GM23248 (cell line): Measurements from ENCODE around the gene SIGLEC1. TPM values are rescaled to one million over a fixed set of nuclear protein-coding genes. Genes with fewer than 3 reads are reported as not detected.

Source experiments
- DNase-seq: peaks from one replicate; pipeline ENCODE4 v3.0.0-alpha.2; 2015
- H2AFZ ChIP-seq: fragments of 200-600 bp; sonication (generic); 2 replicates; pipeline ENCODE4 v1.6.1; 2016; ENCODE audit warnings: antibody characterized with exemption
- H3F3A ChIP-seq: fragments of 200-600 bp; sonication (generic); 2 replicates; pipeline ENCODE4 v1.6.1; 2016; ENCODE audit warnings: mild to moderate bottlenecking, antibody characterized with exemption, mixed run types; ENCODE audit not compliant: insufficient read depth
- H3K27ac ChIP-seq: fragments of 200-600 bp; sonication (generic); 2 replicates; pipeline ENCODE4 v1.5.1; 2016; ENCODE audit warnings: mild to moderate bottlenecking
- H3K27me3 ChIP-seq: fragments of 200-600 bp; sonication (generic); replicated peaks from 2 replicates; pipeline ENCODE4 v1.6.1; 2016; ENCODE audit warnings: mild to moderate bottlenecking; ENCODE audit not compliant: insufficient read depth
- H3K36me3 ChIP-seq: fragments of 200-600 bp; sonication (generic); 2 replicates; pipeline ENCODE4 v1.6.1; 2016; ENCODE audit warnings: low read depth, mild to moderate bottlenecking
- H3K4me1 ChIP-seq: fragments of 200-600 bp; sonication (generic); 2 replicates; pipeline ENCODE4 v1.6.1; 2016; ENCODE audit warnings: mild to moderate bottlenecking; ENCODE audit not compliant: insufficient read depth
- H3K4me2 ChIP-seq: fragments of 200-600 bp; sonication (generic); one replicate; pipeline ENCODE4 v1.6.1; 2016; ENCODE audit warnings: mild to moderate bottlenecking; ENCODE audit not compliant: unreplicated experiment
- H3K4me3 ChIP-seq: fragments of 200-600 bp; sonication (generic); 2 replicates; pipeline ENCODE4 v1.5.1; 2016; ENCODE audit warnings: mild to moderate bottlenecking
- H3K79me2 ChIP-seq: fragments of 200-600 bp; sonication (generic); 2 replicates; pipeline ENCODE4 v1.6.1; 2016; ENCODE audit warnings: mild to moderate bottlenecking; ENCODE audit not compliant: insufficient read depth
- H3K9ac ChIP-seq: fragments of 200-600 bp; sonication (generic); 2 replicates; pipeline ENCODE4 v1.6.1; 2016; ENCODE audit warnings: mild to moderate bottlenecking
- H3K9me2 ChIP-seq: fragments of 200-600 bp; sonication (generic); 2 replicates; pipeline ENCODE4 v1.6.1; 2016; ENCODE audit warnings: mixed run types, mild to moderate bottlenecking, moderate library complexity; ENCODE audit not compliant: insufficient read depth
- H3K9me3 ChIP-seq: fragments of 200-600 bp; sonication (generic); one replicate; pipeline ENCODE4 v1.6.1; 2017; ENCODE audit warnings: low read depth
- H4K20me1 ChIP-seq: fragments of 200-600 bp; sonication (generic); 2 replicates; pipeline ENCODE4 v1.6.0; 2016; ENCODE audit not compliant: insufficient read depth
- EZH2 ChIP-seq: fragments of 200-600 bp; sonication (generic); IDR thresholded peaks from 2 replicates; pipeline ENCODE4 v1.6.1; 2018; ENCODE audit warnings: antibody characterized with exemption, mild to moderate bottlenecking; ENCODE audit not compliant: insufficient read depth, poor library complexity, severe bottlenecking
- EZH2phosphoT487 ChIP-seq: fragments of 200-600 bp; sonication (generic); IDR thresholded peaks from 2 replicates; pipeline ENCODE4 v1.6.1; 2018; ENCODE audit warnings: antibody characterized with exemption, moderate library complexity, mild to moderate bottlenecking, low read depth; ENCODE audit not compliant: insufficient read depth
- WGBS, 2 experiments: methylation state at CpG; one replicate each; pipeline ENCODE4 v1.1.6; 2015 to 2017; ENCODE audit warnings: low lambda C conversion rate in 2 of 2, low coverage in 1 of 2; ENCODE audit errors: missing lambda C conversion rate in 2 of 2; 5-methylcytosine and 5-hydroxymethylcytosine counted together
- in situ Hi-C: fragments of 300-500 bp; cut with MboI; formaldehyde crosslinking; loops from 2 replicates; pipeline ENCODE4 v1.15.0; 2020
- polyA plus RNA-seq: library from polyadenylated mRNA; unstranded; fragments of >200 nt; fragmentation: Nextera tagmentation; extraction: Ambion mirVana; gene quantifications from 2 replicates; pipeline ENCODE4 v1.2.1, GENCODE V29; 2016
- total RNA-seq: library from RNA; depleted of rRNA; stranded (reverse); fragments of >200 nt; shearing (Covaris generic); gene quantifications from 2 replicates; pipeline ENCODE4 v1.2.3, GENCODE V29; 2014

Gene SIGLEC1
- total and polyA plus RNA-seq, 2 experiments from 2014 or later: not detected

DNA sequence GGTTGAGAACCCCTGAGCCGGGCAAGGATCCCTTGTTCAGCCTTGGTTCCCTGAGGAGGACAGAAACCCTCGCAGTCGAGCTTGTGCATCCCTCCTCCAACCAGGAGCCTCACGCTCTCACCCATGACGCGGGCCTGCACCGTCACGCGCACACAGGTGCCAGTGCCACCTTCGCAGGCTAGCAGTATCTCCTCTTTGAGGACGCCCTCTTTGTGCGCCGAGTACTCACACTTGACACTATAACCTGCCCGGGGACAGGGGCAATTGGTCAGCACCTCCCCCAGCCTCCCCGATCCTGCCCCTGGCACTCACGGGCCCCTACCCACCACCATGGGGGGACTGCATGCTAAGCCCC, 41.9 kb upstream of the SIGLEC1 start:
- no peak overlapping the region for H3K4me3 ChIP-seq
- H3K27ac ChIP-seq: no peak overlapping the region
- no peaks in the 10 kb centered on the region for H3K9me2 ChIP-seq
- in situ Hi-C loops: no loop called here
- 63 to 68% methylated on average over 14 to 16 of the region's 16 CpGs for WGBS, 2 experiments
- no peak overlapping the region for H2AFZ ChIP-seq
- H3K4me2 ChIP-seq: no peak overlapping the region
- no peaks in the 10 kb centered on the region for H3K4me1 ChIP-seq
- H3F3A ChIP-seq: no peaks in the 10 kb centered on the region
- no peaks in the 10 kb centered on the region for H4K20me1 ChIP-seq
- no peak for TF ChIP-seq EZH2
- no peak for TF ChIP-seq EZH2phosphoT487
- no peaks in the 10 kb centered on the region for H3K9me3 ChIP-seq
- no peaks in the 10 kb centered on the region for H3K27me3 ChIP-seq
- DNase-seq: no peak
- no peaks in the 10 kb centered on the region; the same call in 1 of the 2 replicates for H3K36me3 ChIP-seq
- no peak overlapping the region for H3K9ac ChIP-seq
- no peaks in the 10 kb centered on the region for H3K79me2 ChIP-seq

DNA sequence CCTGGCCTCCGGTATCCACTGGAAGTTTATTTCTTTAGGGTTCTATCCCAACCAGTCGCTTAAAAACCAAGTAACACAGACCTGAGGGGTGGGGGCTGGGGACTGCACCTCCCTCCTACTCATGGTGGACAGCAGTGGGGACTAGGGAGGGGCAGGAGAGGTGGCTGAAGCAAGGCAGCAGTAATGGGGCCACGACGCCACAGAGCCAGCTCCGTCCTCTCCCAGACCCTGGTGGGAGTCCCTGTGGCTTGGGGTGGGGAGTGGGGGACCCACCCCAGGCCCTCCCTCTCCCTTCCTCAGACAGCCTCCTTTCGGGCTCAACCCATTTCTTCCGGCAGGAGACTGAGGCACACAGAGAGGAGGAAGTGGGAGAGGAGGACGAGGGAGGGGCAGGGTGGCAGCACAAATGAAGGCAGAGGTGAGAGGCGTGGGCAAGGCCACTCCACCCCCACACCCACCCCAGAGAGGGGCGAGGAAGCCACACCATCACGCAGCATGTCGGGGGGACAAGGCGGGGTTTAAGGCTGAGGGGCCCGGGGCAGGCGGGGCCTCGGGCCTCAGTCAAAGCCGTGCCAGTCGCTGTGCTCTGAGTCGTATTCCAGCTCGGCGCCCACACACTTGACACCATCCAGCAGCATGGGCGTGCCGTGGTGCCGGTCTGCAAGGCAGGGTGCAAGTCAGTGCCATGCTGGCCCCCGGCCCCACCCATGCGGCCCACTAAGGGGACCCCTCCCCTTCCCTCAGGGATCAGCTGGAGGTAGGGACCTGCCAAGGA, 41.3 kb upstream of the SIGLEC1 start:
- H3K4me3 ChIP-seq: no peak overlapping the region
- H2AFZ ChIP-seq: no peak overlapping the region
- WGBS, 2 experiments: 39 to 40% methylated on average over 10 to 26 of the region's 26 CpGs
- TF ChIP-seq EZH2: no peak
- no peak for TF ChIP-seq EZH2phosphoT487
- no peaks in the 10 kb centered on the region for H3K27me3 ChIP-seq
- no peak overlapping the region for H3K9ac ChIP-seq
- in situ Hi-C loops: no loop called here
- no peak overlapping the region for H3K4me2 ChIP-seq
- no peaks in the 10 kb centered on the region for H3K79me2 ChIP-seq
- no peaks in the 10 kb centered on the region for H3F3A ChIP-seq
- H3K9me3 ChIP-seq: no peaks in the 10 kb centered on the region
- peak; percentile 39 for DNase-seq
- no peaks in the 10 kb centered on the region for H3K4me1 ChIP-seq
- no peaks in the 10 kb centered on the region; the same call in 1 of the 2 replicates for H3K36me3 ChIP-seq
- H3K27ac ChIP-seq: no peak overlapping the region
- H4K20me1 ChIP-seq: no peaks in the 10 kb centered on the region
- no peaks in the 10 kb centered on the region for H3K9me2 ChIP-seq

DNA sequence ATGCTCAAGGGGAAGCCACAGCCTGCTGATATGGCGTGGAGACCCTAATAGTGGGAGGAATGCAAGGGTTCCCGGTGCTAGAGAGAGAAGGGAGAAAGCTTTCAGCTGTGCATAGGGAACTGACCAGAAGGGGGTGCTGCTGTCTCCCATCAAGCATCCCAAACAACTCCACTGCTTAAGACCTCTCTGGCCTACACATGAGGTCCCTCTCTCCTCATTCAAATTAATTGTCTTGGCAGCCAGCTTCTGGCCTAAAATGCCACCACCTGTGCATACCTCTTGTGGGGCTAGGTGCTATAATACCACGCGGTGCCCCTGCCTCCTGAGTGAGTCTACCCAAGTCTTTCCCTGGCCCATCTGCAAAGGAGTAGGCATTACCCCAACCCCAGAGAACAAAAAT, 40.7 kb upstream of the SIGLEC1 start:
- H3K4me1 ChIP-seq: no peaks in the 10 kb centered on the region
- H3K4me3 ChIP-seq: no peak overlapping the region
- in situ Hi-C loops: no loop called here
- no peak for TF ChIP-seq EZH2
- TF ChIP-seq EZH2phosphoT487: no peak
- H4K20me1 ChIP-seq: no peaks in the 10 kb centered on the region
- no peak overlapping the region for H3K9ac ChIP-seq
- WGBS, 2 experiments: 22 to 30% methylated on average over 4 of the region's 4 CpGs
- no peaks in the 10 kb centered on the region for H3K9me2 ChIP-seq
- DNase-seq: peak; percentile 79
- H3K79me2 ChIP-seq: no peaks in the 10 kb centered on the region
- no peaks in the 10 kb centered on the region for H3K9me3 ChIP-seq
- no peaks in the 10 kb centered on the region for H3F3A ChIP-seq
- H2AFZ ChIP-seq: no peak overlapping the region
- H3K27ac ChIP-seq: no peak overlapping the region
- H3K27me3 ChIP-seq: no peaks in the 10 kb centered on the region
- H3K36me3 ChIP-seq: no peaks in the 10 kb centered on the region; the same call in 1 of the 2 replicates
- H3K4me2 ChIP-seq: no peak overlapping the region

DNA sequence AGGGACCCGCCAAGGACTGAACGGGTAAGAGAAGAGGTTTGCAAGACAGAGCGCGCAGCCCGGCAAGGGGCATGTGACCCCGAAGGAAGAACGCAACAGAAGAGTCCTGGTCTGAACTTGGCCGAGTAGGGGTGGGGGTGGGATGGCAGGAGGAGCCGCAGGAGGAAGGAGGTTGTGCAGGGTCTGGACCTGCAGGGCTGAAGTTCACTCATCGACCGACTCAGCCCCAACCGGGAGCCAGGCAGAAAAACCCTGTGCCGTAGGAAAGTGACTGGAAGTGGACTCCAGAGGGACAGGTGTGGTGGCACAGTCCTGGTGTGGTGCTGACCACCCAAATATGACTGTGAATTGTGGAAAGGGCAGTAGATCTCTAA, 40.0 kb upstream of the SIGLEC1 start:
- 87 to 89% methylated on average over 13 of the region's 13 CpGs for WGBS, 2 experiments
- no peak for DNase-seq
- Histone ChIP-seq H3K27me3 (no peaks in the 10 kb centered on the region), H2AFZ (no peak overlapping the region), H3F3A (no peaks in the 10 kb centered on the region), H3K4me2 (no peak overlapping the region), H3K9me2 (no peaks in the 10 kb centered on the region), H3K9me3 (no peaks in the 10 kb centered on the region), H4K20me1 (no peaks in the 10 kb centered on the region), H3K4me3 (no peak overlapping the region), H3K36me3 (no peaks in the 10 kb centered on the region), H3K9ac (no peak overlapping the region), H3K79me2 (no peaks in the 10 kb centered on the region), H3K4me1 (no peaks in the 10 kb centered on the region), H3K27ac (no peak overlapping the region)
- TF ChIP-seq EZH2phosphoT487 (no peak), EZH2 (no peak)
- in situ Hi-C loops: no loop called here
